Measurements from ENCODE around the gene SPI1.

Gene SPI1

GRCh38 chr11:47407746-47408590, 29.6 kb upstream of the SPI1 start, which contains the start of gene SLC39A13:
Gene SLC39A13 (plus strand): TSS chr11:47408590. CDS start chr11:47410095, 1,505 bp downstream.
- DNase-seq = peak in 55 of 56 donors; percentile 69 to 98 (median 91)

- DNase-seq = peak in 3 of 56 donors; percentile 17 to 38 (median 26)
Measured at GRCh38 chr11:47406896-47407745, 28.8 kb upstream of the SPI1 start.

GRCh38 chr11:47403571-47403970, 25.2 kb upstream of the SPI1 start:
- no peak for DNase-seq

GRCh38 chr11:47403135-47403534, 24.8 kb upstream of the SPI1 start:
- DNase-seq = no peak

DNA sequence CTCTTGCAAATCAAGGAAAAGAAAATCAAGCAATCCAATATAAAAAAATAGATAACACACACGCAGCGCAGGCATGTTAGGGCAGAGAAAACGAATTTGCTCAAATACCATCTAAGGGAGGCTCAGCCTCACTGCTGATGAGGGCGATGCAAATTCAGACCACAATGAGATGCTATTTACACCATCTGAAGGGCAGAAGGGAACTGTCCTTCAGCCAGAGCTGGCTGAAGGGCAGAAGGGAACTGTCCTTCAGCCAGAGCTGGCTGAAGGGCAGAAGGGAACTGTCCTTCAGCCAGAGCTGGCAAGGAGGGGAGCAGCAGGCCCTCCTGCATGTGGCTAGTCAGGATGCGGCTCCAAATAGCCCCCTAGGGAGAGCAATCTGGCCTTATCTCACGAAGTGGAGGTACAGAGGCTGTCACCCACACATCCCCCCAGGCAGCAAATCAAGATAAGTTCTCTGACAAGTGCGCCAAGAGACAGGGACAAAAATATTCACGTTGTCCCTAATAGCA, 22.5 kb upstream of the SPI1 start:
- no peak for DNase-seq

- DNase-seq = peak in 2 of 56 donors; percentile 26 to 56
Measured at GRCh38 chr11:47399860-47400767, 21.8 kb upstream of the SPI1 start.

GRCh38 chr11:47398551-47398950, 20.2 kb upstream of the SPI1 start:
- DNase-seq = no peak

GRCh38 chr11:47398011-47398410, 19.7 kb upstream of the SPI1 start:
- no peak for DNase-seq

GRCh38 chr11:47396049-47396320, 17.6 kb upstream of the SPI1 start:
- DNase-seq = no peak

- DNase-seq = peak in 1 of 56 donors; percentile 25
Measured at GRCh38 chr11:47395223-47396048, 17.1 kb upstream of the SPI1 start.

DNA sequence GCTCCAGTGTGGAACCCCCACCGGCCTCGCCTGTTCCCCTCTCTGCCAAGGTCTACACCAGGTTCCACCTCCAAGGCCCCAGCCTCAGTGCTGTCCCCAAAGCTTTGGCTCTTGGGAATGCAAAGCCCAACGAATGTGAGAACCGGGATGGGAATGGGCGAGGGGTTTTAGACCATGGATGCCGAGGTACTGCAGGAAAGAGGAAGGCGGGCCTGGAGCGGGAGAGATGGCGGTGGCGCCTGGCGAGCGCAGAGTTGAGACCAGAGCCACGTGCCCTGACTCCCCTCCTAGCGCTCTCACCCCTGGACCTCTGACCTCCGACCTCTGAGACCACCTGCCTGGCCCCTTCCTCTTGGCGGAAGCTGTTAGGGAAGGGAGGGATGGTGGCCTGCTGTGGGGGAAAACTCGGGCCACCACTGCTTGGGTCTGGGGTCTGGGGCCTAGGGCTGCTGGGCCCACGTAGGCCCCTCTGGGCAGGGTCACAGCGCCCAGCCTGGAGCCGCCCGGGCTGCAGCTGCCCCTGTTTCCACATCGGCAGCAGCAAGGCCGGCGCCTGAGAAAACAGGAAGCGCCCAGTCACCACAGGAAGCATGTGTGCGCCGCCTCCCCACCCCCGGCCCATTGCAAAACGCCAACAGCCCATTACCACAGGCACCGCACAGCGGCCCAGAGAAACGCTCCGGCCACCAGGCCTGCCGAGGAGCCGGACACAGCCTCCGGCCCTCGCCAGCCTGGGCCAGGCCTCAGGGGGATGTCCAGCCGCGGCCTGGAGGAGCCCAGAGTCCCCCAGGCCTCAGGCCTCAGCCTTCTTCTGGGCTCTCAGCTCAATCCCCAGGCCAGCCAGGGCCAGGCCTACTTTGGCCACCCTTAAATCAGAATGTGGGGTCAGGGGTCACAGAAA, 16.2 kb upstream of the SPI1 start:
- peak in 4 of 56 donors; percentile 23 to 49 (median 32) for DNase-seq

- no peak for DNase-seq
Measured at GRCh38 chr11:47394050-47394321, 15.6 kb upstream of the SPI1 start.

DNA sequence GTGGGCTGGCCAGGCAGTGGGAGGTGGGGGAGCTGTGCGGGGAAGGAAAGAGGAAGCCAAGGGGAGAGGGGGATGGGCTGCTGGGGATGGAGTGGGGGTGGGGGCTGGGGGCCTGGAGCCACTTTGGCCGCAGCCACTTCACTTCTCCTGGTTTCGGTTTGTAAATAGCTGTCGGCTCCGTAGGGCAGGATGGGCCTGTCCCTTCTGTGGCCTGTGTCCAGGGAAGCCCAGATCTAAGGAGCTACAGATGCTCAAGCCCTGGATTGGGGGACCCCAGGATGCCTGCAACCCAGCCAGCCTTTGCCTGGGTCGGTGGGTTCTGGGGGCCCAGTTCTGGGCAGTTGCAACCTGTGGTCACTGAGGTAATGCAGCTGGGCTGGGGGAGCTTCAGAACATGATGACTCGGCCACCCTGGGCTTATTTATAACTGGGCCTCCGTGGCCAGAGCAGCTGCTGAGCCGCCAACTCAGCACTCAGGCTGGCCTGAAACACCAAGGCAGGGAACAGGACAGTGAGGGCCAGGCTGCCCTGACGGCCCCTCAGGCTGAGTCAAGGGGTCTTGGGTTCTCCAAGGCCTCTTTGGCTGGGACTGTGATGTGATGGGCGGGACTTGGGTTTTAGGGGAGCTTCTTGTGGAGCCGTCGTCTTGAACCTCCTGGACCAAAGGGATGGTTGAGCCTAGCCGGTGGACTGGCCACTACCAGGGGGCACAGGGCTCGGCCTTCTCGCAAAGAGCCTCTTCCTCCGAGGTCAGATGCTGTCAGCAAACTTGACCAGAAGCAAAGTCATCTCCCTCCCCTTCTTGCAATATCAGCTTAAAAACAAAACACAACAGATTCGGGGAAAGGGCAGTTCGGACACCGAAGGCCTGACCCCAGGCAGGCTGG, 15.1 kb upstream of the SPI1 start:
- DNase-seq = peak in 2 of 56 donors; percentile 26 to 32

GRCh38 chr11:47392546-47393162, 14.3 kb upstream of the SPI1 start:
- DNase-seq = no peak

GRCh38 chr11:47391711-47392432, 13.5 kb upstream of the SPI1 start:
- no peak for DNase-seq

GRCh38 chr11:47391077-47391583, 12.8 kb upstream of the SPI1 start:
- DNase-seq = peak in 2 of 56 donors; percentile 31 to 34

GRCh38 chr11:47390422-47390760, 12.0 kb upstream of the SPI1 start:
- DNase-seq = no peak

All from nucleus accumbens (tissue), 56 donors.